NB4 (cell line): ENCODE results near the gene PON1.

Experiments
- DNase-seq: peaks from one replicate; pipeline ENCODE4 v3.0.0; 2010; ENCODE audit warnings: low read depth
- H3K4me3 ChIP-seq: one replicate; pipeline ENCODE4 v1.5.1; 2011; ENCODE audit warnings: mild to moderate bottlenecking, low read depth, low read length, moderate library complexity
- MYC ChIP-seq: IDR thresholded peaks from 2 replicates; pipeline ENCODE4 v1.6.1; 2011; ENCODE audit warnings: low read depth, low read length
- POLR2A ChIP-seq: IDR thresholded peaks from 2 replicates; pipeline ENCODE4 v1.6.1; 2011; ENCODE audit warnings: mild to moderate bottlenecking; ENCODE audit not compliant: insufficient read length; ENCODE audit errors: extremely low read depth
- TF ChIP-seq, protein P1 (sequence below): IDR thresholded peaks from one replicate; pipeline ENCODE4 v1.5.1; 2012; ENCODE audit warnings: low read depth, low read length
- TF ChIP-seq, protein P2 (sequence below): IDR thresholded peaks from 2 replicates; pipeline ENCODE4 v1.6.1; 2011; ENCODE audit warnings: low read depth, low read length

Gene PON1

GRCh38 chr7:95304990-95305389 lies 19.3 kb downstream of the PON1 start:
- no peak overlapping the region for H3K4me3 ChIP-seq
- TF ChIP-seq MYC = no peak
- TF ChIP-seq, protein P1, sequence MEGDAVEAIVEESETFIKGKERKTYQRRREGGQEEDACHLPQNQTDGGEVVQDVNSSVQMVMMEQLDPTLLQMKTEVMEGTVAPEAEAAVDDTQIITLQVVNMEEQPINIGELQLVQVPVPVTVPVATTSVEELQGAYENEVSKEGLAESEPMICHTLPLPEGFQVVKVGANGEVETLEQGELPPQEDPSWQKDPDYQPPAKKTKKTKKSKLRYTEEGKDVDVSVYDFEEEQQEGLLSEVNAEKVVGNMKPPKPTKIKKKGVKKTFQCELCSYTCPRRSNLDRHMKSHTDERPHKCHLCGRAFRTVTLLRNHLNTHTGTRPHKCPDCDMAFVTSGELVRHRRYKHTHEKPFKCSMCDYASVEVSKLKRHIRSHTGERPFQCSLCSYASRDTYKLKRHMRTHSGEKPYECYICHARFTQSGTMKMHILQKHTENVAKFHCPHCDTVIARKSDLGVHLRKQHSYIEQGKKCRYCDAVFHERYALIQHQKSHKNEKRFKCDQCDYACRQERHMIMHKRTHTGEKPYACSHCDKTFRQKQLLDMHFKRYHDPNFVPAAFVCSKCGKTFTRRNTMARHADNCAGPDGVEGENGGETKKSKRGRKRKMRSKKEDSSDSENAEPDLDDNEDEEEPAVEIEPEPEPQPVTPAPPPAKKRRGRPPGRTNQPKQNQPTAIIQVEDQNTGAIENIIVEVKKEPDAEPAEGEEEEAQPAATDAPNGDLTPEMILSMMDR = no peak
- TF ChIP-seq, protein P2, sequence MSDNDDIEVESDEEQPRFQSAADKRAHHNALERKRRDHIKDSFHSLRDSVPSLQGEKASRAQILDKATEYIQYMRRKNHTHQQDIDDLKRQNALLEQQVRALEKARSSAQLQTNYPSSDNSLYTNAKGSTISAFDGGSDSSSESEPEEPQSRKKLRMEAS = no peak
- no peak for TF ChIP-seq POLR2A
- no peak for DNase-seq

- no peak for DNase-seq
- TF ChIP-seq POLR2A (no peak), MYC (no peak)
- TF ChIP-seq, protein P2 = no peak
- TF ChIP-seq, protein P1 = no peak
- no peak overlapping the region for H3K4me3 ChIP-seq
Measured at GRCh38 chr7:95303013-95303905, 21.1 kb downstream of the PON1 start.

DNA sequence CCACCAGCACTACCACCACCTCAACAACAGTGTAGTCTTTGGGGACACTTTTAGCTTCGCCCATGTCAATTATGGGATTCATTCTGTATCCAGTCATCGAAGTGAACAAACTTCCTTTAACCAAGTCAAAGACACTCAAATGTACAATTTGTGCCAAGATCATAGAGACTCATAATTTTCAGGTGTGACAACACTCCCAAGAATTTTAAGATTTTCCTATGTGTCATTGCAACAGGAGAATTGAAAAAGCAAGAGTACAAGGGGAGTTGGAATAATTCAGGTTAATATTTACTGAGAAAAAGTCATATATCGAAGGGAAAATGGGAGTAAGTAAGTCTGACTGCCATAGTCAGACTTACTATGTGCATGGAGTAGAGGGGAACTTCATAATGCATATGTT lies 26.2 kb downstream of the PON1 start:
- no peak for DNase-seq
- H3K4me3 ChIP-seq = no peak overlapping the region
- TF ChIP-seq POLR2A (no peak), MYC (no peak)
- TF ChIP-seq, protein P1 = no peak
- TF ChIP-seq, protein P2 = no peak

GRCh38 chr7:95297041-95297440 lies 27.3 kb downstream of the PON1 start:
- no peak for TF ChIP-seq POLR2A
- TF ChIP-seq, protein P2 = no peak
- TF ChIP-seq MYC = no peak
- TF ChIP-seq, protein P1 = no peak
- H3K4me3 ChIP-seq = no peak overlapping the region
- no peak for DNase-seq

DNA sequence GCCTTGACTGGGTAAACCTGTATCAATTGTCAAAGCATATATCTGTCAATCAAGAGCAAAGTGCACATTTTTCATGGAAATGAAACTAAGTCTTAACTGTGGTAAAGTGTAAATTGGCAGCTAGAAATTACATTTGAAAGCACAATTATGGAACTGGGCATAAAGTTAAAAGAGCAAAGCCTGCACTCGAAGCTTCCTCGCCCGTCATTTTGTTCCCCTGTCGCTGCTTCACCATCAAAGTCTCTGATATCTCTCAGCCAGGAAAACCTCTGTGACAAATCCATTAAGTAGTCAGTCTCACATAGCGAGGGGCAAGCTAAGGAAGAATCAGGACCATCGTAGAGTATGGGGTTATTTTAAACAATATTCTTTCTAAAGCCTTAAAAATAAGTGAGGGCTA lies 27.9 kb downstream of the PON1 start:
- TF ChIP-seq, protein P1 = no peak
- TF ChIP-seq MYC = no peak
- TF ChIP-seq, protein P2 = no peak
- no peak for TF ChIP-seq POLR2A
- no peak overlapping the region for H3K4me3 ChIP-seq

More for the DNA sequence above, 27.9 kb downstream of the PON1 start:
- no peak for DNase-seq
